ENCODE measurements around the gene MIA2. TPM values are rescaled to one million over a fixed set of nuclear protein-coding genes. Genes with fewer than 3 reads are reported as not detected.

MIA2 gene
- total and polyA plus RNA-seq, 4 donors = 39.2 to 106 (median 56.4) TPM

GRCh38 chr14:39211109-39211741 is 22.5 kb upstream of the MIA2 start:
- no peaks in the 10 kb centered on the region for H3K9me3 ChIP-seq (ENCODE audit: control insufficient read depth in 4 of 4, low read length in 3 of 4)
- no peak overlapping the region for H3K4me3 ChIP-seq (ENCODE audit: low read depth in 1 of 3, low read length in 3 of 3)
- H3K36me3 ChIP-seq (ENCODE audit: control insufficient read depth in 4 of 4, insufficient read depth in 3 of 4, low read depth in 1 of 4, low read length in 3 of 4) = no peaks in the 10 kb centered on the region
- no peak for DNase-seq (ENCODE audit: low spot score)
- no peaks in the 10 kb centered on the region for H3K27me3 ChIP-seq (ENCODE audit: control insufficient read depth in 4 of 4, insufficient read depth in 4 of 4, low read length in 3 of 4)
- no peaks in the 10 kb centered on the region for H3K4me1 ChIP-seq (ENCODE audit: control insufficient read depth in 4 of 4, insufficient read depth in 4 of 4, low read length in 3 of 4)
- TF ChIP-seq GABPA (IDR thresholded peaks at IDR 0.05 in 1 of 2, conservative IDR thresholded peaks at IDR 0.05 in 1 of 2) = no peak
- TF ChIP-seq, protein P1, sequence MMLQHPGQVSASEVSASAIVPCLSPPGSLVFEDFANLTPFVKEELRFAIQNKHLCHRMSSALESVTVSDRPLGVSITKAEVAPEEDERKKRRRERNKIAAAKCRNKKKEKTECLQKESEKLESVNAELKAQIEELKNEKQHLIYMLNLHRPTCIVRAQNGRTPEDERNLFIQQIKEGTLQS (IDR thresholded peaks at IDR 0.05) = no peak
- no peak for TF ChIP-seq JUND (IDR thresholded peaks at IDR 0.05)
- TF ChIP-seq FOXA1 (IDR thresholded peaks at IDR 0.05) = no peak
- TF ChIP-seq RXRA (IDR thresholded peaks at IDR 0.05) = no peak
- no peak for TF ChIP-seq MAX (IDR thresholded peaks at IDR 0.05)
- TF ChIP-seq EGR1 (IDR thresholded peaks at IDR 0.05; ENCODE audit: low read depth in 2 of 2) = no peak
- no peak for TF ChIP-seq HNF4A (conservative IDR thresholded peaks at IDR 0.05)
- TF ChIP-seq, protein P2, sequence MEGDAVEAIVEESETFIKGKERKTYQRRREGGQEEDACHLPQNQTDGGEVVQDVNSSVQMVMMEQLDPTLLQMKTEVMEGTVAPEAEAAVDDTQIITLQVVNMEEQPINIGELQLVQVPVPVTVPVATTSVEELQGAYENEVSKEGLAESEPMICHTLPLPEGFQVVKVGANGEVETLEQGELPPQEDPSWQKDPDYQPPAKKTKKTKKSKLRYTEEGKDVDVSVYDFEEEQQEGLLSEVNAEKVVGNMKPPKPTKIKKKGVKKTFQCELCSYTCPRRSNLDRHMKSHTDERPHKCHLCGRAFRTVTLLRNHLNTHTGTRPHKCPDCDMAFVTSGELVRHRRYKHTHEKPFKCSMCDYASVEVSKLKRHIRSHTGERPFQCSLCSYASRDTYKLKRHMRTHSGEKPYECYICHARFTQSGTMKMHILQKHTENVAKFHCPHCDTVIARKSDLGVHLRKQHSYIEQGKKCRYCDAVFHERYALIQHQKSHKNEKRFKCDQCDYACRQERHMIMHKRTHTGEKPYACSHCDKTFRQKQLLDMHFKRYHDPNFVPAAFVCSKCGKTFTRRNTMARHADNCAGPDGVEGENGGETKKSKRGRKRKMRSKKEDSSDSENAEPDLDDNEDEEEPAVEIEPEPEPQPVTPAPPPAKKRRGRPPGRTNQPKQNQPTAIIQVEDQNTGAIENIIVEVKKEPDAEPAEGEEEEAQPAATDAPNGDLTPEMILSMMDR (IDR thresholded peaks at IDR 0.05; ENCODE audit: low read depth, low read length, missing input control) = no peak
- TF ChIP-seq HNF4G (IDR thresholded peaks at IDR 0.05) = no peak
- TF ChIP-seq YY1 (IDR thresholded peaks at IDR 0.05) = no peak
- TF ChIP-seq REST (IDR thresholded peaks at IDR 0.05) = no peak
- no peak for TF ChIP-seq FOXA2 (IDR thresholded peaks at IDR 0.05)
- no peak for TF ChIP-seq SP1 (IDR thresholded peaks at IDR 0.05)
- TF ChIP-seq, protein P3, sequence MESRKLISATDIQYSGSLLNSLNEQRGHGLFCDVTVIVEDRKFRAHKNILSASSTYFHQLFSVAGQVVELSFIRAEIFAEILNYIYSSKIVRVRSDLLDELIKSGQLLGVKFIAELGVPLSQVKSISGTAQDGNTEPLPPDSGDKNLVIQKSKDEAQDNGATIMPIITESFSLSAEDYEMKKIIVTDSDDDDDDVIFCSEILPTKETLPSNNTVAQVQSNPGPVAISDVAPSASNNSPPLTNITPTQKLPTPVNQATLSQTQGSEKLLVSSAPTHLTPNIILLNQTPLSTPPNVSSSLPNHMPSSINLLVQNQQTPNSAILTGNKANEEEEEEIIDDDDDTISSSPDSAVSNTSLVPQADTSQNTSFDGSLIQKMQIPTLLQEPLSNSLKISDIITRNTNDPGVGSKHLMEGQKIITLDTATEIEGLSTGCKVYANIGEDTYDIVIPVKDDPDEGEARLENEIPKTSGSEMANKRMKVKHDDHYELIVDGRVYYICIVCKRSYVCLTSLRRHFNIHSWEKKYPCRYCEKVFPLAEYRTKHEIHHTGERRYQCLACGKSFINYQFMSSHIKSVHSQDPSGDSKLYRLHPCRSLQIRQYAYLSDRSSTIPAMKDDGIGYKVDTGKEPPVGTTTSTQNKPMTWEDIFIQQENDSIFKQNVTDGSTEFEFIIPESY (IDR thresholded peaks at IDR 0.05) = no peak
- TF ChIP-seq TAF1 (conservative IDR thresholded peaks at IDR 0.05) = no peak
- no peak for TF ChIP-seq NR2F2 (IDR thresholded peaks at IDR 0.05)
- no peak for TF ChIP-seq RAD21 (IDR thresholded peaks at IDR 0.05)
- no peak overlapping the region for H3K27ac ChIP-seq (ENCODE audit: low read depth in 1 of 2, low read length in 2 of 2)
- WGBS = 88% methylated on average over 15 of the region's 15 CpGs
- no peak overlapping the region for H3K9ac ChIP-seq (ENCODE audit: low read depth in 1 of 2, low read length in 2 of 2)

Measured in liver (tissue), 9 donors.